AG10803 (cell line): Measurements from ENCODE around the gene PSMG1.
A peak's percentile ranks its signal among the peaks of the same experiment; 100 is the strongest.

ENCODE experiments used
- DNase-seq: peaks from one replicate; pipeline ENCODE4 v3.0.0; 2010; ENCODE audit warnings: low read depth
- H3K4me3 ChIP-seq: 2 replicates; pipeline ENCODE4 v1.5.1; 2011; ENCODE audit warnings: mild to moderate bottlenecking, low read length, control low read depth
- CTCF ChIP-seq: conservative IDR thresholded peaks from 2 replicates; pipeline ENCODE4 v1.5.1; 2011; ENCODE audit warnings: mild to moderate bottlenecking, low read length, control low read depth, inconsistent platforms

PSMG1 gene

GRCh38 chr21:39188521-39189139, 5.4 kb upstream of the PSMG1 start:
- DNase-seq: no peak
- no peak overlapping the region for H3K4me3 ChIP-seq
- TF ChIP-seq CTCF: no peak

- DNase-seq: no peak
- no peak overlapping the region for H3K4me3 ChIP-seq
- no peak for TF ChIP-seq CTCF
Measured at GRCh38 chr21:39187141-39187540, 3.9 kb upstream of the PSMG1 start.

- DNase-seq: peak; percentile 32
- TF ChIP-seq CTCF: no peak
- H3K4me3 ChIP-seq: no peak overlapping the region
Measured at GRCh38 chr21:39186676-39187075, 3.4 kb upstream of the PSMG1 start.

GRCh38 chr21:39185157-39185556, 1.9 kb upstream of the PSMG1 start:
- H3K4me3 ChIP-seq: no peak overlapping the region
- DNase-seq: no peak
- TF ChIP-seq CTCF: no peak

- no peak for DNase-seq
- no peak for TF ChIP-seq CTCF
- H3K4me3 ChIP-seq: peak overlapping the region; percentile 92
Measured at GRCh38 chr21:39184050-39184980, 1.1 kb upstream of the PSMG1 start.

- H3K4me3 ChIP-seq: peak overlapping the region; percentile 92
- no peak for TF ChIP-seq CTCF
- DNase-seq: peak; percentile 23
Measured at GRCh38 chr21:39182484-39183271, 573 bp downstream of the PSMG1 start.
